HCT116 (cell line): ENCODE data around the gene GRB10. TPM values are rescaled to one million over a fixed set of nuclear protein-coding genes. Genes with fewer than 3 reads are reported as not detected.

Experiments used
- ATAC-seq: fragments of 200-7000 bp; cut with Tn5 transposase; 2 replicates; pipeline ENCODE4 v1.9.1; 2020; ENCODE audit warnings: mild to moderate bottlenecking, moderate library complexity
- BruUV-seq: library from RNA; stranded (reverse); fragments of 400-500 nt; replicated peaks from 2 replicates; lab custom pipeline; 2021; lab: Mats Ljungman, UMichigan
- CTCF ChIA-PET: fragments of 300-600 bp; sonication (Branson Sonifier 250); formaldehyde crosslinking; loops from one replicate; lab custom pipeline; 2021; ENCODE audit warnings: antibody characterized with exemption; lab: Charles Lee
- POLR2A ChIA-PET: fragments of 300-600, 350-600 bp; sonication (Branson Sonifier 250); formaldehyde crosslinking; loops from one replicate; lab custom pipeline; 2021; ENCODE audit warnings: antibody characterized with exemption; lab: Charles Lee
- RAD21 ChIA-PET, 2 experiments: fragments of 300-600 bp; sonication (Branson Sonifier 250); formaldehyde crosslinking; loops; one replicate each; lab custom pipeline; 2023; ENCODE audit warnings: low total read pairs in 2 of 2; ENCODE audit not compliant: uncharacterized antibody in 2 of 2, unreplicated experiment in 2 of 2, low non-redundant PET in 1 of 2; lab: Charles Lee
- DNase-seq: peaks from one replicate; pipeline ENCODE4 v3.0.0-alpha.2; 2010; ENCODE audit warnings: low read depth, low spot score
- H2AFZ ChIP-seq: fragments of 200-600 bp; shearing (Covaris generic), sonication (generic); 2 replicates; pipeline ENCODE4 v1.6.1; 2017; ENCODE audit warnings: low read depth, mixed run types, mixed read lengths, antibody characterized with exemption, low read length; ENCODE audit not compliant: poor library complexity, severe bottlenecking
- H3K27ac ChIP-seq: 2 replicates; pipeline ENCODE4 v1.5.1; 2012; ENCODE audit warnings: low read depth, low read length
- H3K27me3 ChIP-seq: fragments of 200-600 bp; sonication (generic); 2 replicates; pipeline ENCODE4 v1.6.1; 2016; ENCODE audit warnings: mixed run types, low read length, mixed read lengths; ENCODE audit not compliant: insufficient read depth
- H3K36me3 ChIP-seq, 2 experiments: fragments of 200-500 bp in 1 of 2; fragments of 200-600 bp in 1 of 2; sonication (Bioruptor generic) in 1 of 2; sonication (generic) in 1 of 2; 2 replicates each; pipeline versions ENCODE4 v1.5.1 to v1.6.1; 2014 to 2016; ENCODE audit warnings: low read length in 2 of 2, inconsistent platforms in 1 of 2, mixed read lengths in 1 of 2, mixed run types in 1 of 2; ENCODE audit not compliant: insufficient read depth in 2 of 2, control insufficient read depth in 1 of 2
- H3K4me1 ChIP-seq, 2 experiments: fragments of 200-600 bp in 1 of 2; sonication (generic) in 1 of 2; 2 replicates each; pipeline versions ENCODE4 v1.5.1 to v1.6.1; 2012 to 2017; ENCODE audit warnings: low read length in 2 of 2, inconsistent platforms in 1 of 2, mild to moderate bottlenecking in 1 of 2, mixed read lengths in 1 of 2, mixed run types in 1 of 2, moderate library complexity in 1 of 2; ENCODE audit not compliant: insufficient read depth in 2 of 2, control insufficient read depth in 1 of 2
- H3K4me2 ChIP-seq: fragments of 200-600 bp; sonication (generic); 2 replicates; pipeline ENCODE4 v1.6.1; 2017; ENCODE audit warnings: mixed run types, low read length, mixed read lengths
- H3K4me3 ChIP-seq, 2 experiments: fragments of 200-600 bp in 1 of 2; sonication (generic) in 1 of 2; replicated peaks in 1 of 2; 2 replicates each; pipeline ENCODE4 v1.5.1; 2011 to 2016; ENCODE audit warnings: low read length in 2 of 2, control low read depth in 1 of 2, low read depth in 1 of 2, mild to moderate bottlenecking in 1 of 2, mixed read lengths in 1 of 2, mixed run types in 1 of 2
- H3K79me2 ChIP-seq: fragments of 200-600 bp; sonication (generic); 2 replicates; pipeline ENCODE4 v1.6.1; 2017; ENCODE audit warnings: mild to moderate bottlenecking, mixed run types, low read length, moderate library complexity, mixed read lengths; ENCODE audit not compliant: insufficient read depth
- H3K9ac ChIP-seq: fragments of 200-600 bp; sonication (generic); 2 replicates; pipeline ENCODE4 v1.6.1; 2016; ENCODE audit warnings: low read length, mixed read lengths
- H3K9me2 ChIP-seq: fragments of 200-600 bp; sonication (generic), shearing (Covaris generic); 2 replicates; pipeline ENCODE4 v1.6.1; 2017; ENCODE audit warnings: mixed run types, mild to moderate bottlenecking, moderate library complexity; ENCODE audit not compliant: insufficient read depth
- H3K9me3 ChIP-seq, 2 experiments: fragments of 200-500 bp in 1 of 2; fragments of 200-600 bp in 1 of 2; sonication (Bioruptor generic) in 1 of 2; sonication (generic) in 1 of 2; 2 replicates each; pipeline ENCODE4 v1.6.1; 2014 to 2017; ENCODE audit warnings: low read length in 2 of 2, mixed read lengths in 2 of 2, inconsistent platforms in 1 of 2, low read depth in 1 of 2, mild to moderate bottlenecking in 1 of 2, mixed run types in 1 of 2, moderate library complexity in 1 of 2; ENCODE audit not compliant: control insufficient read depth in 1 of 2, insufficient read depth in 1 of 2
- H4K20me1 ChIP-seq: fragments of 200-600 bp; sonication (generic), shearing (Covaris generic); 2 replicates; pipeline ENCODE4 v1.6.1; 2017; ENCODE audit warnings: mixed run types, mild to moderate bottlenecking, moderate library complexity; ENCODE audit not compliant: insufficient read depth
- CBX3 ChIP-seq: IDR thresholded peaks from 2 replicates; pipeline ENCODE4 v1.6.1; 2012; ENCODE audit warnings: low read depth
- CTCF ChIP-seq, 3 experiments: fragments of 200-600 bp in 1 of 3; sonication (generic) in 1 of 3; IDR thresholded peaks in 2 of 3; conservative IDR thresholded peaks in 1 of 3; 2 replicates each; pipeline ENCODE4 v1.5.1; 2012 to 2017; ENCODE audit warnings: low read depth in 2 of 3, low read length in 2 of 3, antibody characterized with exemption in 1 of 3, borderline replicate concordance in 1 of 3, control low read depth in 1 of 3, mild to moderate bottlenecking in 1 of 3, mixed read lengths in 1 of 3, mixed run types in 1 of 3, moderate library complexity in 1 of 3; ENCODE audit not compliant: insufficient read depth in 1 of 3
- EGR1 ChIP-seq: IDR thresholded peaks from 2 replicates; pipeline ENCODE4 v1.6.1; 2012; ENCODE audit warnings: low read depth
- EZH2phosphoT487 ChIP-seq: fragments of 200-600 bp; IDR thresholded peaks from 2 replicates; pipeline ENCODE4 v1.6.1; 2018; ENCODE audit warnings: antibody characterized with exemption, borderline replicate concordance
- JUND ChIP-seq: IDR thresholded peaks from 2 replicates; pipeline ENCODE4 v1.6.1; 2012
- POLR2A ChIP-seq: IDR thresholded peaks from 2 replicates; pipeline ENCODE4 v1.7.0; 2011; ENCODE audit warnings: borderline replicate concordance; ENCODE audit not compliant: insufficient read depth, insufficient read length; ENCODE audit errors: extremely low read depth
- POLR2AphosphoS5 ChIP-seq: IDR thresholded peaks from 2 replicates; pipeline ENCODE4 v1.6.1; 2011; ENCODE audit warnings: mild to moderate bottlenecking, low read depth, low read length, moderate library complexity
- RAD21 ChIP-seq: IDR thresholded peaks from 2 replicates; pipeline ENCODE4 v1.6.1; 2012; ENCODE audit warnings: low read depth, mild to moderate bottlenecking
- REST ChIP-seq: IDR thresholded peaks from 2 replicates; pipeline ENCODE4 v1.6.1; 2012; ENCODE audit warnings: low read depth
- SP1 ChIP-seq: IDR thresholded peaks from 2 replicates; pipeline ENCODE4 v1.6.1; 2012; ENCODE audit warnings: low read depth
- SRF ChIP-seq: IDR thresholded peaks from 2 replicates; pipeline ENCODE4 v1.6.1; 2012; ENCODE audit warnings: low read depth
- TCF7L2 ChIP-seq: IDR thresholded peaks from 2 replicates; pipeline ENCODE4 v1.7.0; 2011; ENCODE audit warnings: borderline replicate concordance, inconsistent platforms; ENCODE audit not compliant: insufficient read depth, insufficient read length; ENCODE audit errors: extremely low read depth
- YY1 ChIP-seq: IDR thresholded peaks from 2 replicates; pipeline ENCODE4 v1.6.1; 2011; ENCODE audit warnings: low read length, low read depth, moderate library complexity, mild to moderate bottlenecking; ENCODE audit not compliant: insufficient replicate concordance; ENCODE audit errors: extremely low read depth
- ZBTB33 ChIP-seq: IDR thresholded peaks from 2 replicates; pipeline ENCODE4 v1.6.1; 2011; ENCODE audit warnings: mild to moderate bottlenecking, low read length, moderate library complexity; ENCODE audit not compliant: insufficient replicate concordance; ENCODE audit errors: extremely low read depth
- ZFX ChIP-seq: fragments of 450-650 bp; IDR thresholded peaks from 2 replicates; pipeline ENCODE4 v1.6.1; 2017
- ZNF274 ChIP-seq: fragments of 200-500 bp; sonication (Bioruptor generic); IDR thresholded peaks from 2 replicates; pipeline ENCODE4 v1.6.1; 2014; ENCODE audit warnings: mild to moderate bottlenecking, low read depth, low read length, inconsistent platforms
- intact Hi-C: fragments of 100-400 bp; cut with micrococcal nuclease; formaldehyde crosslinking; loops from 2 replicates; pipeline ENCODE4 v1.10.0; 2022
- total RNA-seq: library from RNA; stranded (reverse); gene quantifications from one replicate; pipeline ENCODE4 v1.2.1, GENCODE V29; 2021; ENCODE audit not compliant: unreplicated experiment

The GRB10 gene
- total RNA-seq, 1 experiment from 2014 or later = 37.3 TPM

- TF ChIP-seq SRF (no peak), ZFX (no peak), JUND (no peak), SP1 (no peak), ZNF274 (no peak), CTCF (IDR thresholded peaks at IDR 0.05 in 2 of 3, conservative IDR thresholded peaks at IDR 0.05 in 1 of 3; ENCODE audit: borderline replicate concordance in 1 of 3, insufficient read depth in 1 of 3, low read depth in 2 of 3, low read length in 2 of 3) (no peak), EGR1 (no peak), POLR2A (no peak), REST (no peak), ZBTB33 (no peak), EZH2phosphoT487 (no peak), POLR2AphosphoS5 (no peak), RAD21 (no peak), TCF7L2 (no peak), CBX3 (no peak), YY1 (no peak)
- CTCF ChIA-PET = no interaction called here
- Histone ChIP-seq H3K36me3 (no peaks in the 10 kb centered on the region; a peak in 1 of 4 replicates), H3K27me3 (no peaks in the 10 kb centered on the region), H3K9ac (no peak overlapping the region), H3K4me2 (no peak overlapping the region), H3K4me3 (no peak overlapping the region), H2AFZ (no peak overlapping the region), H4K20me1 (no peaks in the 10 kb centered on the region), H3K9me2 (no peaks in the 10 kb centered on the region), H3K9me3 (no peaks in the 10 kb centered on the region), H3K4me1 (no peaks in the 10 kb centered on the region), H3K27ac (no peak overlapping the region), H3K79me2 (no peaks in the 10 kb centered on the region)
- DNase-seq = no peak
- POLR2A ChIA-PET = no interaction called here
- intact Hi-C loops = no loop called here
- RAD21 ChIA-PET = no interaction called here
- ATAC-seq = no peak
- BruUV-seq = no TSS peak
These were observed 160.7 kb downstream of the GRB10 start for GRCh38 chr7:50621973-50622490.
